ENCODE data around the gene FCRLA.
A peak's percentile ranks its signal among the peaks of the same experiment; 100 is the strongest.

FCRLA gene

DNA sequence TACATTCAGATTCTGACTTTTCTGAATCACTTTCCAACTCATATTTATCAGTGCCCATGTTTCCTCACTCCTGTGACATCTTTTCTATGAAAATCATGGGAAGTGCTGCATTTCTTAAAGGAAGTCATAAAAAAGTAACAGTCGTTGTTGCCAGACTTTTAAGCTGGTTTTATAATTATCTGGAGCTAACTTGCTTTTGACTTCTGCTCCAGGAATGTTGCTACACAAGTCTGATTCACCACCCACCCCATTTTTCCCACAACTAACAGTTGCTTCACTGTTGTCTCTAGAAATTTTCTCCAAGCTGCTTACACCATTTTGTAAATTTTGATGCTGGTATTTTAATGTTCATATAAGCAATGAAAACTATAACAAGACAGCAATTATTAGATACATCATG lies 26.5 kb downstream of the FCRLA start:
- DNase-seq = no peak

DNA sequence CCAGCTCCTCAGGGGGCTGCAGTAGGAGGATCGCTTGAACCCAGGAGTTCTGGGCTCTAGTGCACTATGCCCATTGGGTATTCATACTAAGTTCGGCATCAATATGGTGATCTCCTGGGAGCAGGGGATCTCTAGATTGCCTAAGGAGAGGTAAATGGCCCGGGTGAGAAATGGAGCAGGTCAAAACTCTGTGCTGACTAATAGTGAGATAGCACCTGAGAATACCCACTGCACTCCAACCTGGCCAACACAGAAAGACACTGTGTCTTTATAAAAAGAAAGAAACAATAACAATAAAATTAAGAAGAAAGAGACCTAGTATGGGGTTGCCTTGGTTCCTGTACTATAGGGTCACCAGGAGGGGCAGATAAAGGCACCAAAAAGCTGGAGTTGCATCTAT lies 28.8 kb downstream of the FCRLA start:
- DNase-seq = no peak

DNA sequence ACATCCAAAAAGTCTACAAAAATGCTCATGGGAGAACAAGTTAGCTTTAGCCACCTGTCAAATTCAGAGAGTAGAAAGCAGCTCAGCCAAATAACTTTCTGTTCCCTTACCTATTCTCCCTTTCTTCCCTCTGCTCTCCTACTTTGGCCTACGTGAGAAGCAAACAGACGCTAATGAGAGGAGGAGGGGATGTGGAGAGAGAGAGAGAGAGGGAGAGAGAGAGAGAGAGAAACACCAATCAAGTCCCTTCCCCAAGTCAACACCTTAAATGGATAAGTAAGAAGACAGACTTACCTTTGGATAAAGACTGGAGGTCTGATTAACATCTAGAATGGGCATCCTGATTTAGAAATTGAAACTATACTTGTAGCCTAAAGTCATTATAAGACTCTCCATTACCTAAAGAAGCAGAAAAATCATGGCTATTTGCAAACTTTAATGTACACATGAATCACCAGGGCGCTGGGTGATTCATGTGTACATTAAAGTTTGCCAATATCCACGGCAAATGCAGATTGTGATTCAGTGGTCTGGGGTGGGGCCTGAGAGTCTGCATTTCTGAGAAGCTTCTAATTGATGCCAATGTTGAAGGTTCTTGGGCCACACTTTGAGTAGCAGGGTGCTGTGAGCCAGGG lies 29.4 kb downstream of the FCRLA start:
- DNase-seq = no peak

DNA sequence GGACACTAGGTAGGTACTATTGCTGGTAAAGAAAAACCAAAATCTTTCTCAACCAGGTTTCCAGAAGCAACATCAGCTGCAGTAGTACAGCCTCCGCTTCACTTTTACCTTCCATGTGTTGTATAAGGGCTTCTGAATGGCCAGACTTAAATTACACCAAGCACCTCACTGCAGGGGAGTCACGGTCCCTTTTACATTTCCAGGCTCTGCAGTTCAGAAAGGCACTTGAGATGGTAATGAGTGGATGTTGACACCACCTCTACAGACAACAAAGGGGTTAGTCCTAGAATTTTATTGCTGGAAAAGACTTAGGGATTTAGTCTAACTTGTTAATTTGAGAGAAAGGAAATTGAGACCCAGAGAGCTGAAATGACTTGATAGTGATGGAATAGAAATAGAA lies 30.6 kb downstream of the FCRLA start:
- no peak for DNase-seq

DNA sequence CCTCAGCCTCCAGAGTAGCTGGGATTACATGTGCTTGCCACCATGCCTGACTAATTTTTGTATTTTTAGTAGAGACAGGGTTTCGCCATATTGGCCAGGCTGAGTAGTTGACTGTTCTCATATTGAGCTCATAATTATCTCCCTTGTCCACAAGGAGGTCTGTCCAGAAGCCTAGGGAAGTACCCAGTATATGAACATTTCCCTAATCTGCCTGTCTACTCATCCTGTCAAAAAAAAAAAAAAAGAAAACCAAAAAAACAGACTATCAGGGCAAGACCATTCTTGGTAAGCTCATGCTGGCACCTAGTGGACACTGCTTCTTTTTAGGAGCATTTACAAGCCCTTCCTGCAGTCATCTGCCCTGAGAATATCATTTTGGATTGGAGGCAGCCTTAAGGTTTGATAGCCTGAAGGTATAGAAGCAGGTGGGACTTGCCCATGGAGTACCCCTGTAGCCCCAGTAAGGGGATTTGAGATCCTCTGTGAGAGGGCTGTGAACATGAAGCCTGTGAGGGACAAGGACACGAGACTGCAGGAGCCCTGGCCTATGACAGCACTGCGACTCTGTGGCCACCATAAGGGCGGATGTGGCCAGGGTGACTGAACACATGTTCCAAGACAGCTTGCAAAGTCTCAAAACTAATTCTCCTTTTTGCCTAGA lies 31.7 kb downstream of the FCRLA start:
- peak; percentile 48 to 82 for DNase-seq

DNA sequence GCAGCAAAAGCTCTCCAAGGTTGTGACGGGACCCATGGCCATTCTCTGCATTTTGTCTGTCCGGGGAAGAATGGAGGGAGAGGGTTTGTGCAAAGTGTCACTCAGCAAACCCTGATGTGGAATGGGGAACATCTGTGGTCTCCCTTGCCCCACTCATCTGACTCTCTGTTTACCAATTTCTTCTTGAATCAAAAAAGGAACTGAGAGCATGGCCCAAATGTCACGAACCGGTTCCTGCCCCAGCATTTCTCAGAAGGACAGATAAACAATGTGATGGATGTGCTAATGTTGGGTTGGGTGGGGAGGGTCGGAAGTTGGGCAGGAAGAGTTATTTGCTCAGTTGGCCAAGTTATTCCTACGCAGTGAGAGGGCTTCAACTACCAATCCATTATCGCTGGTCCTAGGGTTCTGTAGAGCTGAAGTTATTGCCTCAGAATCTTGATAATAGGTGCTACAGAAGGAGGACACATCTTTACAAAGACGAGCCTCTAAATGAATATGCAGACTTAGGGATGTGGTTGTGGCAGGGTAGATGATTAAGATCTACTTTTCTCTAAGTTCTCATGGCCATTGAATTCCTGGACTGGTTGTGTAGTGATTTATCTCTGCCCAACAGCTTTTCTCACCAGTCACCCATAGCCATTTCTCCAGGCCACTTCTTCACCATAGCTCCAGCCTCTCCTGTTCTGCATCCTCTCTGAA lies 33.0 kb downstream of the FCRLA start:
- no peak for DNase-seq

DNA sequence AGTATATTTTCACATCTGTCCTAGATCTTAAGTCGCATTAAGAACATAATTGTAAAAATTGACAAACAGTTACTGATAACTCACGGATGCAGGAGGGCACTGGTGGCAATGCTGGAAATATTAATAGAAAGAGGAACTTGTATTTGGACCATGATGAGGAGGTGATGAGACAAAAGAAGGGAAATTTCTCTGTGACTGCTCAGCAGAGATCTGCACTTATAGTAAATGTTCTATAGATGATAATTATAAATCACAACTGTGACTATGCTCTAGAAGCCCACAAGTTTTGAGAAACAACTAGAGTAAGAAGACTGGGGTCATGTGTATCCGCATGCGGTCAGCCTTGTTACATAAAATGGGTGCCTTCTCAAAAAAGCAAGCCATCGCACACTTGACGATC lies 33.9 kb downstream of the FCRLA start:
- no peak for DNase-seq

DNA sequence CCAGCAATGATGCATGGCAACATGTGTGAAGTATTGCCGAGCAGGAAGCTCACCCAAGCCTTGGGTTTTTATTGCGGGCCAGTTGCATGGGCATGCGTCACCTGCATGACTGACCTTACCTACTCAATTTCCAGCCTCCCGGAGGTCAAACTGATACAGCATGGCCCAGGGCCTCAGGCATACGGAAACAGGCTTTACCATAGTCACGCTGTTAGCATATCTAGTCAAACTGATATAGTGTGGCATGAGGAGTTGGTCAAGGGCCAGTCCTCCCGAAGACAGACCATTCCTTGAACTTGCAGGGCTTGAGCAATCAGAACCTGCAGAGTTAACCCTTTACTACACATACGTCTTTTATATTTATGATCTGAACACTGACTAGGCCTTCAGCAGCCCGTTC lies 36.2 kb downstream of the FCRLA start:
- no peak for DNase-seq

DNA sequence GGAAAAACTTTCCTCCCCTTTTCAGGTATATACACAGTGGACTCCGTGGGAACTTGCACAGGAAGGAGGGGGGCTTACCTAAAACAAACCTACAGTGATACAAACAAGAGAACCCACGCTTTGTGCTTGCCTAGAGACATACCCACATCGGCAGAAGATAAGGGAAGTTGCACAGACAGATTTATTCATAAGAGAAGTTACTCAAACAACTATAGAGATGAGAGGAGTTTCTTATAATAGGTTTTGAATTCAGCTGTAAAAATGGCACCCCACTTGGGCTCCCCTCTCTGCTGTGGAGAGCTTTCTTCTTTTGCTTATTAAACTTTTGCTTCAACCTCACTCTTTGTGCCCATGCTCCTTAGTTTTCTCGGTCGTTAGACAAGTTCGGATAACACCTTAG lies 40.8 kb downstream of the FCRLA start:
- no peak for DNase-seq

DNA sequence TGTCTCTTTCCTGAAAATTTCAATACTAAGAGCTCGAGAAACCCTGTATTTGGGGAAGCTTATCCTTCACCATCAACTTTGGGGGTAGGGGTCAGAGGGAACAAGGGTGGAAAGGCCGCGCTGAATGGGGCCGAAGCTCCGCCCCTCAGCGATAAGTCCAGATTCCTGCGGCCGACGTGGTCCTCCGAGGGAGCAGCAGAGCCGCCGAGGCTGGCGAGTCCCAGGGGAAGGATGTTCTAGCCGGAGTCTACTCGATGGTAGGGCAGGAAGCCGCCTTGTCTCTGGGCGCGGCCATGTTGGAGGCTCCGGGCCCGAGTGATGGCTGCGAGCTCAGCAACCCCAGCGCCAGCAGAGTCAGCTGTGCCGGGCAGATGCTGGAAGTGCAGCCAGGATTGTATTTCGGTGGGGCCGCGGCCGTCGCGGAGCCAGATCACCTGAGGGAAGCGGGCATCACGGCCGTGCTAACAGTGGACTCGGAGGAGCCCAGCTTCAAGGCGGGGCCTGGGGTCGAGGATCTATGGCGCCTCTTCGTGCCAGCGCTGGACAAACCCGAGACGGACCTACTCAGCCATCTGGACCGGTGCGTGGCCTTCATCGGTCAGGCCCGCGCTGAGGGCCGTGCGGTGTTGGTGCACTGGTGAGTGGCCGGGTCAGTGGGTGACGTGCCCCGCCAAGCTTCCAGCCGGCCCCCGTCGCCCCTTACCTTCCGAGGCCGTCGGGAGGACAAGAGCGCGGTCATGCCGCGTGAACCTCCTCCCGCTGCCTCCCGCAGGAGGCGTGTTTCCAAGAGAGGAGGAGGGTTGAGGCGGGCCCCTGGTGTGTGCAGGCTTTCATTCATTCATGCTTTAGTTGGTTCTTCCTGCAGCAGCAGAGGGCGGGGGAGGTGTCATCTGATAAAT lies 42.7 kb downstream of the FCRLA start, which contains the start of gene DUSP12:
Gene DUSP12, plus strand, starts transcription at position 278 of the 899 bp plus-strand sequence. Its CDS starts 16 bp downstream, at position 294.
- peak; percentile 98 to 100 for DNase-seq

DNA sequence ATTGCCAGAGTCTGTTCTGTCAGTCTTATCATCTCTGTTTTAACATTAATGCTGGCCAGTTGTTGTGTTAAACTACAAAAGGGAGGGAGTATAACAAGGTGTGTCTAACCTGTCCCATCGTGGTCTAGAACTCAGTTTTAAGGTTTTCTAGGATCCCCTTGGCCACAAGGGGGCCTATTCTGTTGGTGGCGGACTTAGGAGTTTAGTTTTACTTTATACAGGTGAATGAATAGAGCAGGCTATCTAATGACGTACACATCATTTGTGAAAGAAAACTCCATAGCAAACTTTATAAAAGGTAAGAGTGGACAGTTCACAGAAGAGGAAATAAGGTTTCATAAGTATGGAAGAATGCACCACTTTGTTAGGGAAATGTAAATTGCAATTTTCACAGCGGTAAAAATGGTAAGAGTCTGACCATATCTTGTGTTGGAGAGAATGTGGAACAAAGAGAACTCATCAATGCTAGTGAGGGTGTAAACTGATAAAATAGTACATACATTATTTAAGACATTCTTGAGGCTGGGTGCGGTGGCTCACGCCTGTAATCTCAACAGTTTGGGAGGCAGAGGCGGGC lies 56.6 kb downstream of the FCRLA start:
- DNase-seq = peak; percentile 69 to 82
